NB4 (cell line): ENCODE results near the gene RANBP17.

Experiments
- MAX ChIP-seq: IDR thresholded peaks from 2 replicates; pipeline ENCODE4 v1.6.1; 2011; ENCODE audit warnings: low read depth, low read length
- MYC ChIP-seq: IDR thresholded peaks from 2 replicates; pipeline ENCODE4 v1.6.1; 2011; ENCODE audit warnings: low read depth, low read length
- POLR2A ChIP-seq: IDR thresholded peaks from 2 replicates; pipeline ENCODE4 v1.6.1; 2011; ENCODE audit warnings: mild to moderate bottlenecking; ENCODE audit not compliant: insufficient read length; ENCODE audit errors: extremely low read depth
- TF ChIP-seq, protein P1 (sequence below): IDR thresholded peaks from one replicate; pipeline ENCODE4 v1.5.1; 2012; ENCODE audit warnings: low read depth, low read length

GRCh38 chr5:171131497-171131896 lies 269.7 kb downstream of the RANBP17 start:
- TF ChIP-seq, protein P1, sequence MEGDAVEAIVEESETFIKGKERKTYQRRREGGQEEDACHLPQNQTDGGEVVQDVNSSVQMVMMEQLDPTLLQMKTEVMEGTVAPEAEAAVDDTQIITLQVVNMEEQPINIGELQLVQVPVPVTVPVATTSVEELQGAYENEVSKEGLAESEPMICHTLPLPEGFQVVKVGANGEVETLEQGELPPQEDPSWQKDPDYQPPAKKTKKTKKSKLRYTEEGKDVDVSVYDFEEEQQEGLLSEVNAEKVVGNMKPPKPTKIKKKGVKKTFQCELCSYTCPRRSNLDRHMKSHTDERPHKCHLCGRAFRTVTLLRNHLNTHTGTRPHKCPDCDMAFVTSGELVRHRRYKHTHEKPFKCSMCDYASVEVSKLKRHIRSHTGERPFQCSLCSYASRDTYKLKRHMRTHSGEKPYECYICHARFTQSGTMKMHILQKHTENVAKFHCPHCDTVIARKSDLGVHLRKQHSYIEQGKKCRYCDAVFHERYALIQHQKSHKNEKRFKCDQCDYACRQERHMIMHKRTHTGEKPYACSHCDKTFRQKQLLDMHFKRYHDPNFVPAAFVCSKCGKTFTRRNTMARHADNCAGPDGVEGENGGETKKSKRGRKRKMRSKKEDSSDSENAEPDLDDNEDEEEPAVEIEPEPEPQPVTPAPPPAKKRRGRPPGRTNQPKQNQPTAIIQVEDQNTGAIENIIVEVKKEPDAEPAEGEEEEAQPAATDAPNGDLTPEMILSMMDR: no peak
- TF ChIP-seq POLR2A: no peak
- TF ChIP-seq MYC: no peak
- TF ChIP-seq MAX: no peak
